Progenitor cell of endocrine pancreas (in vitro differentiated cells): ENCODE results near the gene CNIH2. TPM values are rescaled to one million over a fixed set of nuclear protein-coding genes. Genes with fewer than 3 reads are reported as not detected.

ENCODE experiments used
- DNase-seq: peaks from one replicate; pipeline ENCODE4 v3.0.0; 2021; ENCODE audit warnings: low spot score; ENCODE audit not compliant: unreplicated experiment
- H3K27ac Mint-ChIP-seq: 2 replicates; pipeline ENCODE4 v1.8.0; 2021; ENCODE audit warnings: mild to moderate bottlenecking, moderate library complexity, mixed read lengths
- H3K27me3 Mint-ChIP-seq: 2 replicates; pipeline ENCODE4 v1.8.0; 2021; ENCODE audit warnings: mixed read lengths
- H3K36me3 Mint-ChIP-seq: 2 replicates; pipeline ENCODE4 v1.8.0; 2022; ENCODE audit warnings: mixed read lengths; ENCODE audit not compliant: insufficient read depth
- H3K4me1 Mint-ChIP-seq: 2 replicates; pipeline ENCODE4 v1.8.0; 2021; ENCODE audit warnings: low read depth, mixed read lengths
- H3K4me3 Mint-ChIP-seq: 2 replicates; pipeline ENCODE4 v1.8.0; 2021; ENCODE audit warnings: low read depth, mild to moderate bottlenecking, moderate library complexity, mixed read lengths
- H3K9me3 Mint-ChIP-seq: 2 replicates; pipeline ENCODE4 v1.8.0; 2021; ENCODE audit warnings: low read depth, mixed read lengths
- total RNA-seq: library from RNA; stranded (reverse); gene quantifications from 2 replicates; pipeline ENCODE4 v1.2.1, GENCODE V29; 2021
- TF ChIP-seq, protein P1 (sequence below): fragments of 200-600 bp; sonication (generic); IDR thresholded peaks from one replicate; pipeline ENCODE4 v1.5.0; 2021; ENCODE audit warnings: antibody characterized with exemption, mild to moderate bottlenecking; ENCODE audit not compliant: unreplicated experiment

CNIH2 gene
- total RNA-seq, 1 donor from 2014 or later: 21.3 TPM

- H3K36me3 Mint-ChIP-seq: peaks cover 18% of the 10 kb centered on the region
- H3K9me3 Mint-ChIP-seq: no peaks in the 10 kb centered on the region
- H3K27me3 Mint-ChIP-seq: no peaks in the 10 kb centered on the region
- H3K4me1 Mint-ChIP-seq: peaks cover 3% of the 10 kb centered on the region
- no peak overlapping the region for H3K27ac Mint-ChIP-seq
- TF ChIP-seq, protein P1, sequence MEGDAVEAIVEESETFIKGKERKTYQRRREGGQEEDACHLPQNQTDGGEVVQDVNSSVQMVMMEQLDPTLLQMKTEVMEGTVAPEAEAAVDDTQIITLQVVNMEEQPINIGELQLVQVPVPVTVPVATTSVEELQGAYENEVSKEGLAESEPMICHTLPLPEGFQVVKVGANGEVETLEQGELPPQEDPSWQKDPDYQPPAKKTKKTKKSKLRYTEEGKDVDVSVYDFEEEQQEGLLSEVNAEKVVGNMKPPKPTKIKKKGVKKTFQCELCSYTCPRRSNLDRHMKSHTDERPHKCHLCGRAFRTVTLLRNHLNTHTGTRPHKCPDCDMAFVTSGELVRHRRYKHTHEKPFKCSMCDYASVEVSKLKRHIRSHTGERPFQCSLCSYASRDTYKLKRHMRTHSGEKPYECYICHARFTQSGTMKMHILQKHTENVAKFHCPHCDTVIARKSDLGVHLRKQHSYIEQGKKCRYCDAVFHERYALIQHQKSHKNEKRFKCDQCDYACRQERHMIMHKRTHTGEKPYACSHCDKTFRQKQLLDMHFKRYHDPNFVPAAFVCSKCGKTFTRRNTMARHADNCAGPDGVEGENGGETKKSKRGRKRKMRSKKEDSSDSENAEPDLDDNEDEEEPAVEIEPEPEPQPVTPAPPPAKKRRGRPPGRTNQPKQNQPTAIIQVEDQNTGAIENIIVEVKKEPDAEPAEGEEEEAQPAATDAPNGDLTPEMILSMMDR: no peak
- DNase-seq: no peak
- no peak overlapping the region for H3K4me3 Mint-ChIP-seq
Measured at GRCh38 chr11:66232769-66233168, 45.2 kb upstream of the CNIH2 start.

DNA sequence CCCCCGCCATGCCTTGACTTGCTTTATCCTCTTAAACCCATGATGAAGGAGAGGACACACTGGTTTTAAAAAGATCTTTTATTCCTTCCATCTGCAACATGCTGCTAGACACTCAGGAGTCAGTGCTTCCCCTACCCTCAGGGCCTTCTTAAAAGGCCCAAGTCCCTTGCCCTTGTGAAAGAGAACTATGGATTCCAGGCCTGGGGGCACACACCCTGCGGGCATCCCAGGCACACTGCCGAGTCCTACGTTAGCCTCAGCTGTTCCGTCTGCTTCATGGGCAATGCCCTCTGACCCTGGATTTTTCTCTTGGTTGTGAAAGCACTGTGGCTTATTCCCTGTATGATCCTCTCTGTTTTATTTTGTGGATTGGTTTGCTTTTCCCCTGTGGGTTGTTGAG, 44.7 kb upstream of the CNIH2 start:
- H3K27ac Mint-ChIP-seq: no peak overlapping the region
- H3K9me3 Mint-ChIP-seq: no peaks in the 10 kb centered on the region
- no peaks in the 10 kb centered on the region for H3K27me3 Mint-ChIP-seq
- peaks cover 3% of the 10 kb centered on the region for H3K4me1 Mint-ChIP-seq
- no peak for DNase-seq
- TF ChIP-seq, protein P1: no peak
- H3K4me3 Mint-ChIP-seq: no peak overlapping the region
- peaks cover 16% of the 10 kb centered on the region for H3K36me3 Mint-ChIP-seq

- DNase-seq: no peak
- Mint-ChIP-seq H3K27ac (no peak overlapping the region), H3K36me3 (peaks cover 13% of the 10 kb centered on the region), H3K4me3 (no peak overlapping the region), H3K9me3 (no peaks in the 10 kb centered on the region), H3K4me1 (no peaks in the 10 kb centered on the region), H3K27me3 (no peaks in the 10 kb centered on the region)
- TF ChIP-seq, protein P1: no peak
Measured at GRCh38 chr11:66235141-66235540, 42.8 kb upstream of the CNIH2 start.

DNA sequence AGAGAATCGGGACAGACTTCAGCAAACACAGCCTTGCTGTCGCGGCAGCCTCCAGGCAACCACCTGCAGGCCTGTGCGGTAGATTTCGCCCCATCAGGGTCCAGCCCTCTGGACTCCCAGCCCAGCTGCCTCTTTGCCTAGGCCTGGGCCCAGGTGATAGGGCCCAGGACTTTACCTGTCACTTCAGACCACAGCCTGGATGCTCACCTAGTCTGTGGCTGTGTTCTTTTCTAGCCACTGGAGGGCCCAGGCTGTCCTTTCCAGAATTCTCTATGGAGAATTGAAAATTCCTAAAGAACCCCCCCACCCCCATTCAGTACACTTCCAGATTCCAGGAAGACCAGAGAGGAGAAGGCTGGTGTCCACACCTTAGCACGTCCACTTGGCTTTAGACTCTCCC, 40.1 kb upstream of the CNIH2 start:
- H3K27ac Mint-ChIP-seq: no peak overlapping the region
- H3K9me3 Mint-ChIP-seq: no peaks in the 10 kb centered on the region
- no peaks in the 10 kb centered on the region for H3K4me1 Mint-ChIP-seq
- peaks cover 15% of the 10 kb centered on the region for H3K36me3 Mint-ChIP-seq
- H3K4me3 Mint-ChIP-seq: no peak overlapping the region
- TF ChIP-seq, protein P1: no peak
- no peak for DNase-seq
- H3K27me3 Mint-ChIP-seq: no peaks in the 10 kb centered on the region

DNA sequence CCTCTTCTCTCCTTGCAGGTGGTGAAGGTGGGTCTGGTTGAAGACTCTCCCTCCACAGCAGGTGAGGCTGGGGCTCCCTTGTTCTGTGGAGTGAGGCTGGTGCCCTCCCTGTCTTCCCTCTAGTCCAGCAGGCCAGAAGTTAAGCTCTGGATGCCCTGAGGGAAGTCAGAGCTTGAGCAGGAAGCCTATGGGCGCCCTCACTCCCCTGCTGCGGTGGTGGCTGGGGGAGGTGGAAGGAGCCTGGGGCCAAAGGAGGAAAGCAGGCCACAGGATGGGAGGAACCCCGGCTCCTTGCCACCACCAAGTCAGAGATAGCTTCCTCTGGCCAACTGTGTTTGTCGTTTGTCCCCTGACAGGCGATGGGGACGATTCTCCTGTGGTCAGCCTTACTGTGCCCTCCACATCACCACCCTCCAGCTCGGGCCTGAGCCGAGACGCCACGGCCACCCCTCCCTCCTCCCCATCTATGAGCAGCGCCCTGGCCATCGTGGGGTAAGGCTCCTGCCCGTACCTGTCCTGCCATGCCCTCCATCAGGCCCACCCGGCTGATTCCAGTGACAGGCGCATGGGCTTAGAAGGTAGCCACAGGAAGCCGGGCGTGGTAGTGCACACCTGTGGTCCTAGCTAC, 39.1 kb upstream of the CNIH2 start:
- no peak overlapping the region for H3K27ac Mint-ChIP-seq
- TF ChIP-seq, protein P1: no peak
- no peak overlapping the region for H3K4me3 Mint-ChIP-seq
- peaks cover 15% of the 10 kb centered on the region for H3K36me3 Mint-ChIP-seq
- no peaks in the 10 kb centered on the region for H3K9me3 Mint-ChIP-seq
- DNase-seq: no peak
- no peaks in the 10 kb centered on the region for H3K27me3 Mint-ChIP-seq
- H3K4me1 Mint-ChIP-seq: no peaks in the 10 kb centered on the region
